ENCODE data around the gene SEL1L3.

GRCh38 chr4:25862411-25863346 is at the start of gene SEL1L3:
- TF ChIP-seq CTCF (IDR thresholded peaks at IDR 0.05) (no peak), EP300 (IDR thresholded peaks at IDR 0.05) (no peak), POLR2A (IDR thresholded peaks at IDR 0.05) (no peak)

All from sigmoid colon (tissue), 4 donors.